Stimulated activated CD4-positive, alpha-beta T cell treated with anti-CD3 and anti-CD28 coated beads, Interleukin-15, amount 100 ng/mL, for 24 hours (primary cell): ENCODE data around the gene ARX.

Experiments
- DNase-seq: peaks from one replicate; pipeline ENCODE4 v3.0.0-alpha.2; 2020

ARX gene

DNA sequence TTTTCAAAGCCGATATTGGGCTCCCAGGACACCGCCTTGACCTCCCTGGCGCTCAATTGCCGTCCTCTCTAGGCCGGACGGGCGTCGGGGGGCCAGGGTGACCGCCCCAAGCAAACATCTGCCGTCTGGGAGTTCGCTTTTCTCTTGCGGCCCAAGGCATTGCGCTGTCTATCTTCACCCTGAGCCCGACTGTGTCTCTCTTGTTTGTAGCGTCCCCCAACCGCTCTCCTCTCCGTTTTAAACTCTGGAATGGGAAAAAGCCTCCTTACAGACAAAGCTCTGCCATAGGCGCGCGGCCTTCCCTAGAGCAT is 551 bp upstream of the ARX start:
- no peak for DNase-seq

DNA sequence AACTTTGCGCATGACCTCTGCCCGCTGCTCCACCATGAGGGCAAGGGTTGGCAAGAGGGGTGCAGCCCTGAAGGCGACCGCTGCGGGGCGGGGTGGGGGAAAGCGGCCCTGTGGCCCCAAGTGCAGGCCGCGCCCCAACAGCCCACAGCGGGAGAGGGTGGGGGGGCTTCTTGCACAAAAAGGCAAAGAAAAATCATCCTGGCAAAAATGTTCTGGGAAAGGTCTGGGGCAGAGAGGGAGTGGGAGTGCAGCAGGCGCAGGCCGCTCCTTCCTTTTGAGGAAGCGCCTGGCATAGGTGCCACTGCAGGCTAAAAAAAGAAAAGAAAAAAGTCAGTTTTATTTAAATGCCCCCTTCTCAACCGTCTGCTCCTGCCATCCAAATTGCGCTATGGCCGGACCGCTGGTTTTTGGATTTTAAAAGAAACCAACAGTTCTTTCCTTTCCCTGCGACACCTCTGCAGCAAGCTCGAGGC is 1.4 kb downstream of the ARX start:
- no peak for DNase-seq

DNA sequence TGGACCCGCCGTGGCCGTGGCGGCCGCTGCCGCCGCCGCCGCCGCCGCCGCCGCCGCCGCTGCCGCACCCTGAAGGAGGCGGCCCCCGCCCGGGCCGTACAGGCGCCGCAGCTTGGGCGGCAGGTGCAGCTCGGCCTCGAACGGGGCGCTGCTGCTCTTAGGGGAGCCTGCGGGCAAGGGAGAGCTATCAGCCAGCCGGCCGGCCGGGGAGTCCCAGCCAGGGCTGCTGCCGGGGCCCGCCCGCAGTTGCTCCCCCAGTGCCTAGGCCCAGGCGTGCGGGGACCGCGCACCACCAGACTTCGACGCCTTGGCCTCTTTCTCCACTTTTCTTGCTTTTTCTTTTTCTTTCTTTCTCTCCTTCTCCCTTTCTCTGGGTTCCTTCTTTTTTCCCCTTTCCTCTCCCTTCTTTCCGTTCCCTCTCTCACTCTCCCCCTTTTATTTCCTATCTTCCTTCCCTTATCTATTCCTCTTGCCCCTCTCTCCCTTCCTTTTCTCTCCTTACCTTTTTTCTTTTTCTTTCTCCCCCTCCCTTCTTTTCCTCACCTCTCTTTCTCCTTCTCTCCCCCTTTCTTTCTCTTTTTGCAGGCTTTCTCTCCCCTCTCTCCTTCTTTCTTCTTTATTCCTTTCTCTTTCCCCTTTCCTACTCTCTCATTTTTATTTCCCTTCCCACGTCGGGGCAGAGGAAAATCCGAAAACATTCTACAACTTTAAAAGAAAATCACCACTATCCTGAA is 2.0 kb downstream of the ARX start:
- peak; percentile 25 for DNase-seq

DNA sequence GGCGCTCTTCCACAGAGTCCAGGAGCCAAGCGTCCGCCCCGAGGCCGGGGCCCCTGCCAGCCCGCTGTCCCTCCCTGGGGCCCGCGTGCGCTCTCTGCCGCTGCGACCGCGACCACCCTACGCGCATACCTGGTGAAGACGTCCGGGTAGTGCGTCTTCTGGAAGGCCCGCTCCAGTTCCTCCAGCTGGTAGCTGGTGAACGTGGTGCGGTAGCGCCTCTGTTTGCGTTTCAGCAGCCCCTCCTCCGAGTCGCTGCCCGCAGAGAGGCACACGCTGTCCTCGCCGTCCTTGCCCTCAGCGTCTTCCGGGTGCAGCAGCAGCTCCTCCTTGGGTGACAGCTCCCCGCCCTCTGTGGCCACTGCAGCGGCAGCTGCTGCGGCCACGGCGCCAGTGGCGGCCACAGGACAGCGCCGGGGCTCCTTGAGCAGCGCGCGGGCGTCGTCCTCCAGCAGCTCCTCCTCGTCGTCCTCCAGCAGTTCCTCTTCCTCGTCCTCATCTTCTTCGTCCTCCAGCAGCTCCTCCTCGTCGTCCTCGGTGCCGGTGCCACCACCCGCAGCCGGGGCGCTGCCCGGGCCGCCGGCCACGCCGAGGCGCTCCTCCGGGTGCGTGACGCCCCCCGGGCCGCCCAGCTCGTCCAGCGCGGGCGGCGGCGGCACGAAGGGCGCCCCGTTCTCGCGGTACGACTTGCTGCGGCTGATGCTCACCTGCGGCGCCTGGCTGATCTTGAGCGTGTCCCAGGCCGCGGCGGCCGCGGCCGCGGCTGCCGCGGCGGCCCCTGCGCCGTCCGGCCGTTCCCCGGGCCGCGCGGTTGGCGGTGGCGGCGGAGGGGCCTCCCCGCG is 2.8 kb downstream of the ARX start:
- peak; percentile 23 for DNase-seq

DNA sequence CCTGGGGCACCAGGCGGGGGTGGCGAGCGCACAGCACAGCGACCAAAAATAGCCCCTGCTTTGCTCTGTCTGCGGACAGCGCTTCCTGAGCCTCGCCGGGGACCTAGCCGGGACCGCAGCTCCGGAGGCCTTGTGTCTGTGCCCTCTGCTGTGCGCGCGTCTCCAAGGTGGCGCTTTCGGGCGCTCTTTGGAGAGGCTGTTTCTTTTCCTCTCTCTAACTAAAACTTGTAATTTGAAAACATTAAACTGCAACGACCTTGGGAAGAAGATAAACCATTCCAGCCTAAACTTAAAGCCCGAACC is 3.4 kb downstream of the ARX start:
- DNase-seq, result no peak

DNA sequence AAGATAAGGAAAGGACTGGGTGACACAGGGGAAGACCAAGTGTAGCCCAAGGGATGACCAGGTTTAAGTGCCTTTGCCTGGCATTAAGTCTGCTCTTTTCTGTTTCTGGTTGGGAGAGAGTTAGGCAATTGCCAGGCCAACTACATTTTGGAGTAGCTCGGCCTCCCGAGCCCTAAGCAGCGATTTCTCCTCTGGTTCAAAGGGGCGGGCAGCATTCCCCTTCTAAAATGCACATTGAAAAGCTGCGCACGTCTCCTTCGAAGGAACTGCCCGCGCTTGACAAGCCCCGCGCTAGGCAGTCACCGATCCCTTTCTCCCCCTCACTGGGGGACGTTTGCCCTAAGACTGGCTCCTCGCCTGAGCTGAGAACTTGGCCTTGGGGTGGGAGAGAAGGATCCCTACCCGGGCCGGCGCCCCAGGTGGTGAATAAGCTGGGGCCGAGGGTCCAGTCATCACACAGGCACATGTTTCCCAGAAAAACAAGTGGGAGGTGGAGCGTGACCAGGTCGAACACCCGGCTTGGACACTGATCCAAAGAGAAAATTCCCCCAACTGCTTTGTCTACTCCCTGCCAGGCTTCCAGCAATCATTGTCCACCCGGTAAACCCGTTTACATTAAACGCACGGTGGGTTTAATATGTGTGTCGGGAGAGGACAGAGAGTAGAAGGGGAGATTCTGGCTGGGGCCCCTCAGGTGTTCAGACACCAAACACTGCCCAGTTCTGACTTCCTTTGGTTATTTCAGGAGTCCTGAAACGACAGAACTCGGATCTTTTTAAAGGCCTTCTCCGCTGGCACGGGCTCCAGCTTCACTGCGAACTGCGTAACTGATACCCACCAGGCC is 4.0 kb downstream of the ARX start:
- DNase-seq, result no peak

DNA sequence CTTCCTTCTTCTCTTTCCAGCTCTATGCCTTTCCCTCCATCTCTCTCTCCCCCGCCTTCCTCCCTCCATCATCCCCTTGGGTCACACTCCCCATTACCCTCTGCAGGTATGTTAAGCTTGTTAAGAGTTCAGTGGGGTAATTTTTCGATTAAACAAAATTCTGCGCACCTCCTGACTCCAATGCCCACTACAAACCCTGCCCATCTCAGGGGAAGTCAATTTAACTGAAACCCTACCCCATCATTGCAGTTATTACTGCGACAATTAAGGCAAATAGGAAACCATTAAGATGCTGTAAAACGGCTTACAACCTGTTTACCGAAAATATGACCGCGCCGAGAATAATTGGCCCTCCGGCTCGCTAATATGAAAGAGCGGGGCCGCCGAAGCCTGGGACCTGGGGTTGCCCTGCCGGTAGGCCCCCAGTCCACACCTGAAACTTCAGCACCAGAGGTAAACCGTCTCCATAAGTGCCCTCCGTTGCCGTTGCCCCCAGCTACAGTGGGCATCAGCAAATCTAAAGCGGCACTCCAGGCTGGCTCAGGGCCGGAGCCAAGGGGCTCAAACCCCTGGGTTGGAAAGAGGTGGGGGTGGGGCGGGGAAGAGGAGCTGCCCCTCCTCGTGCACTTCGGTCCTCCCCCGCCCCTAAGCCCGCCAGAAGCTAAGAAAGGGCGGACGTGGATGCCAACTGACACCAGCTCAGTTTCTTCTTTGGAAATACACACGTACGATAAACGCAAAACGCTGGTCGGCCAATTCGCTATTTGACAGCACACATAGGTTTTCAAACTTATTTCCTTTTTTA is 4.8 kb downstream of the ARX start:
- DNase-seq, result no peak

DNA sequence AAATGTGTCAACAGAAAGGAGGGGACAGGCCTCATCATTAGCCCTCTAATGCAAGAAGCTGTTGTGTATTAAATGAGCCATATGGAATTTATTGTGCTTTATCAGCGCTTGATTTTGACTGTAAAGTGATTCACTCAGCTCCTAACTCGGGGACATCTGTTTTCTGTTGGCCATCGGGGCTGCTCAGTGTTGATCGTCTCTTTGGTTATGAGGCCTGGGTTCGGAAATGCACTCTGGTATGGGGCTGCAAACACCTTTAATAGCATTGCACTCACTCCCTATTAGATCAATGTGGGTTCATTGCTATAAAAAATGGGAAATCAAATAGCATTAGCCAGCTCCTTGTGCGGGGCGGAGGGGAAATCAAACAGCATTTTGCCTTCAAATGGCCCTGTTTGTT is 6.4 kb downstream of the ARX start:
- no peak for DNase-seq

DNA sequence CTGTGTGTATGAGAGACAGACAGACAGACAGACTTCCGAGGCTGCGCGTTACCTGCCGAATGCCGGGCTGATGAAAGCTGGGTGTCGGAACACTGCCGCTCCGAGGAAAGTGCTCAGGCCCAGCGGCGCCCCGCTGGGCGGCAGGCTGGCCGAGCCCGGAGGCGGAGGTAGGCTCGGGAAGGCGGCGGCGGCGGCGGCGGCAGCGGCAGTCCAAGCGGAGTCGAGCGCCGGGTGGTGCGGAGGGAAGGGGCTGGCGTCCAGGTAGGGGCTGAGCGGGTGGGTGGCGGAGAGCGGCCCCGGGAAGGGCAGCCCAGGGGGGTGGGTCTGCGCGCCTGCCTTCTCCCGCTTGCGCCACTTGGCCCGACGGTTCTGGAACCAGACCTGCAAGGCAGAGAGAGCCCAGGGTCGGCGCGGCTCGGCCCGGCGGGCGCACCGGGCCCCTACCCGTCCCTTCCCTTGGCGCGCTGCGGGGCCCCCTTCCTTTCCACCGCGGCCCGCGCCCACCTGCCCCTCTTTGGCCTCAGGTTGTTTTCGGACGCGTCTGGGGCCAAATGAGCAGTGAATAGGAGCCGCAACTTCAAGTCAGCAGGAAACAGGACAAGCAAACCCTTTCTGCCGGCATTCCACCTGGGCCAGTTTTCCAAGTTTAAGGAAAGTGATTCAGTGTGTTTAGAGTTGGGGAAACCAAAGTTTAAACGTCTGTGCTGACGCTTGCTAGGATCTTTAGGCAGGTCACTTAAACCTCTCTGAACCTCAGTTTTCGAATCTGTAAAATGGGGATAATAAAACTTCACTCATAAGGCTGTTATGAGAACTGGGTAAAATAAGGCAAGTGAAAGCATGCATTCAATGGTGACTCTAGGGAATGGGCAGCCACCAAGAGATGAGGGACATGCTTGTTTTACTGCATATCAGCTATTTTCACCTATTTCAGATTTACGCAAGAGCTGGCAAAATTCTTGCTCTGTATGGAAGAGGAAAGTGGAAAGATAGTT is 8.4 kb downstream of the ARX start:
- DNase-seq, result peak; percentile 16

DNA sequence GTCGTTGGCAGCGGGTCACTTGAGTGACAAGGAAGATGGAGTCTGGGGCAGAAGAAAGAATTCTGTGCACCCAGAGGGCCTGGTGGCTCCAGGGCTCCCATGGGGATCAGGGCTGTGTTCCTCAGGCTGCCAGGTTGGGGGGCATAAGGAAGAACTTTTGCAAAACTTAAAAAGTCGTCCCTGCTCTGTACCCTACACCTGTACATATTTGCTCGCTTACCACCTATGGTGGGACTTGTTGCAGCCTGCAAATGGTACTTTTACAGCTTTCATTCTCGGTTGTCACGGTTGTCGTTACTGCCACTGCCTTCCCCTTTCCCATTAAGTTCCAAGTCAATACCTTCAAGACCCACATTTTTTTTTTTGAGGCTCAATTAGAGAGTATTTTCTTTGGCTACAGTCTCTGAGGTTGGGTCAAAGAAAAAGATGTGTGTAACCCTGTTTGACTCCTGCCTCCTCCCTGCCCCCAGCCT is 9.1 kb downstream of the ARX start:
- no peak for DNase-seq

DNA sequence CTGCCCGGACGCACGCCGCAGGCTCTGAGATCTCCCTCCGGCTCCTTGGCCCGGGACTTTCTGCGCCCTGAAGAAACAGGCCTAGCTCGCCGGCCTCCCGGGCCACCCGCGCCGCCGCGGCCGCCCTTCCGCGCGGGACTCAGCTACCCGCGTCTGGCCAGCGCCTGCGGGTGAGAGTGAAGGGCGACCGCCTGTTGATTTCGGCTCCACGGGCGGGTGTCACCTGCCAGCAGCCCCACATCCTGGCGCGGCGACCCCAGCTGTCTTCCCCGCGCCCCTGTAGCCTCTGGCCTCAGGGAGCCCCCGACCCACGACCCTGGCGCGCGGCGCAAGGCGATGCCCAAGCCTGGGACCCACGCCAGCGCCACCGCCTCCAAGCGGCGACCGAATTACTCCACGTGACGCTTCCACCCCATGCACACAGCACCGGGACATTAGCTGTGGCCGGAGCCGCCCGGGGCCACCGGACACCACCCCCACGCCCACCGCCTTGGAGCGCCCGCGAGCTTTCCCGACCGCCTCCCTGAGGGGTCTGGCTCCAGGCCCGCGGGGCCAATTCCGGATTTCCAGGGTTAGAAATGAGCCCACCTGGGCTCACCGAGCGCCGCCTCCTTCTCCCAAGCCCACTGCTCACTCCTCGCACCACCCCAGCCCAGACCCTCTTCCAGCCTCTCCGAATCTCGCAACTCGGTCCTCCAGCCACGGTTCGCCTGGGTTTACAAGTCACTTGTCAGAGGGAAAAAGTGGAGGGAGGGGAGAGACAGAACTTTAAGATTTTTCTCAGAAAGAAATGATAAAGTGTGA is 10.2 kb downstream of the ARX start:
- DNase-seq, result no peak

DNA sequence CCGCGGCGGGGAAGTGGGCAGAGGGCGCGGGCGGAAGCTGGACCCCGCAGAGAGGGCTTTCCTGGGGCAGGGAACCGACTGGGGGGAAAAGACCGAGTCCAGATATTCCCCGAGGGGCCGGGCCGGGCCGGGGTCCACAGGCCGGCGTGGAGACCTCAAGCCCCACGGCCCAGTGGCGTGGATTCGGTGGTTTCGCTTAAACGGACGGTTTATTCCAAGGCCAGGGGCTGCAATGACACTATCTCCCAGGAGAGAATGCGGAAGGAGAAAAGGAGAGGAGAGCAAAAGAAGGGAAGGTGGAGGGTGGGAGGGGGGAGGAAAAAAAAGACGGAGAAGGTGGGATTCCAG is 10.8 kb downstream of the ARX start:
- DNase-seq, result no peak

DNA sequence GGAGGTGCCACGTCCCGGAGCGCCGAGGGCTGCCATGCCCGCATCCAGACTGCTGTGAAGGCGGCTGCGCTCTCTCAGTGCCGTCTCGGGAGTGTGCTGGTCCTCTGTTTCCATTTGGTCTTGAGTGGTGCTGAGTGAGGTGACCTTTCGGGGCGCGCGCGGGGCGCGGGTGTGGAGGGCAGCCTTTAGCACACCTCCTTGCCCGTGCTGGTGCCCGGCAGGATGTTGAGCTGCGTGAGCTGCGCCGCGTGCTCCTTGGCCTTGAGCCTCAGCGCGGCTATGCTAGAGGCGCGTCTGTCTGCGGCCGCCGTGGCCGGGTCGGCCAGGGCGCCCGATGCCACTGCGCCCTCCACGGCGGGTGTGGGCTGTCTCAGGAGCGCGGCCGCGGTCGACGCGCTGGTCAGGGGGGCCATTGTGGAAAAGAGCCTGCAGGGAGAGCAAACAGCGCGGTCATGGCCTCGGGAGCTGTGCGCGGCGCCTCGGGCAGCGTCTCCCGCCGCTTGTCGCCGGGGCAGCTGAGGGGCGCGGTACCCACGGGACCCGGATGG is 11.2 kb downstream of the ARX start:
- DNase-seq, result no peak

DNA sequence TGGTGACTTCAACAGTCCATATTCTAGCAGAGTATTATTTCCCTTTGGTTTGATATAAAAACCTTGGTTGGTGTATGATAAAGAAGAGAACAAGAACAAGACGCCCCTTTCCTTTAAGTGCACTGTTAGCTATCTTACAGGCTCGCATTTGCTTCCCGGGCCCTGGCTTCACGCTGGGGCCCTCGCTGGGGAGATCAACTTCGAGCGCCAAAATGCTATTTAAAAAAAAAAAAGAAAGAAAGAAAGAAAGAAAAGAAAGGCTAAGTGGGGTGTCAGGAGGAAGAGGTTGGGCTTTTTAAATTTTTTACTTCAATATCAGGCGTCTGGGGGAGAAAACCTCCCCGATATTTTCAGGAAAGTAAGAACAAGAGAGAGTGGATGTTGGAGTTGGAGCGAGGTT is 11.7 kb downstream of the ARX start:
- no peak for DNase-seq

DNA sequence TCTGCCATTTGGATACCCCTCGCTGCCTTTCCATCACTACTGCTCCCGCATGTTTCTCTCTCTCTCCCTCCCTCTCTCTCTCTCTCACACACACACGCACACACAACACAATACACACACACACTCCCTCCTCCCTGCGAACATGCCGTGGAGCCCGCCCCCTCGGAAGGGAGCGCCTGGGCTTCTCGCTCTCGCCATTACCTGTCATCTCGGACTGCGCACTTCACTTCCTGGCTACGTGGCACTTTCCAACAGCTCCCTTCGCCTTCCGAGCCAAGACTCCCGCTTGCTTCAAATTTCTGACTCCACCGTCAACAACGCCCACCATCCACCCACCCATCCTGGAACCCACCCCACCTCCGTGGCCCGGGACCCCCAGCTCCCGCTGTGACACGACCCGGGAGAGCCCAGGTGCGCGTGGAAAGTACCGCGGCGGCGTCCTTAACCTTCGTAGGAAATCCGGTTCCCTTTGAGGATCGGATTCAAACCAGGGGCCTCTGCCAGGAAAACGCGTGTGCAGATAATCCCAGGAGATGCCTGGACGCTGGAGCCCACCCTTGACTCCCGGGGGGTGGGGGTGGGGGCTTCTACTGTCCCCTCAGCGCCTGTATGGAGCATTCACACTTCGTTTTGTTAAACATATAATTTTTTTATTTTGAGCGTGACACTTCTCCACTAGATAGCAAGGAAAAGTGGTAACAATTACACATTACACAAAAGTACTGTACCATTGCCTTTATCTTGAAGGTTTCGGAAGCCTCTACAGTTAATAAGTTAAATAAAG is 12.5 kb downstream of the ARX start:
- DNase-seq, result no peak

DNA sequence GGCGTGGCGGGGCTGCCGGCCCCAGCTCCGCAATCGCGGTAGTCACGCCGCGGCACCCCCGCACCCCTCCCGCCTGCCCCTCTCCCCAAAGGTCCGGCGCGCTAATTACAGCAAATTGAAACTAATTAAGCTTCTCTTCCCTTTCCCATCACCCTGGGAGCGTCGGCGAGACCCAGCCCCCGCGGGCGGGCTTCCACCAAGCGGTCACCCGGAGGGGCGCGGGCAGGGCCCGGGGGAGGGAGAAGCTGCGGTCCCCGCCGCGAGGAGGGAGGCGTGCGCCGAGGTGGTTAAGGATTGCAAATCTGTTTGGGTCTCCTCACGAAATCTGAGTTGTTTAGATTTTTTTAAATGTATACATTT is 13.1 kb downstream of the ARX start:
- DNase-seq, result no peak

DNA sequence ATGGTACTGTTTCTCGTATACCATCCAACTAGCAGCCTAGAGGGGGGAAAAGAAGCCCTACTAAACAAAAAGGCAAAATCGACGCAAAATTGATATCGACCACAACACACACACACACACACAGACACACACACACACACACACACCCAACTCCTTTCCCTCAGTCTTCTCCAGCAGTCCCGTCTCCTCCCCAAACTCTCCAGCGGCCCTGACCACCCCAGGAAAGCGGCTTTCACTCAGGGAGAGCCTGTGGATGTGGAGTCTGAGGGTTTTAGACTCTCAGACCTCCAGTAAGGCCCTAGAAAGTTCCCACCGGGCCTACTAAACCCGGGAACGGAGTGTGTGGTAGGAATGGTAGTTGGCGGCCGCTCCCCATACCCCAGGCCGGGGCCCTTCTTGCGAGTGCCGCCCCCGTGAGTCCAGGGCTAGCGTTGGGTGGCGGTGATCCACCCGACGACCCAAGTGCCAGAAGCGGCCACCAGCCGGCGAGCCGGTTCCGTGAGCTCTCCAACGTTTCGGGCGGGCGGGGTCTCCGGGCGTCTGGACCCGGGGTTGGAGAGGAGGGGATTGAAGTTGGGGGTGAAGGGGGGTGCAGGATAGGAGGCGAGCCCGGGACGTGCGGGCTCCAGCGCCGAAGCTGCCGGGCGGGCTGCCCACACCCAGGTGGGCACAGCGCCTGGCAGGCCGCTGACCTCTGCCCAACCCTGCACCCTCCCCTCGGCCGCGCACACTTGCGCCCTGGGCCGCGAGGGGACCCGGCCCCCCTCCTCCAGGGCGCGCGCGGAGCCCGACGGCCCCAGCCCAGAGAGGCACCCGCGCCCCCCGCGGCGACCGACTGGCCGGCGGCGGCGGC is 13.7 kb downstream of the ARX start:
- no peak for DNase-seq

DNA sequence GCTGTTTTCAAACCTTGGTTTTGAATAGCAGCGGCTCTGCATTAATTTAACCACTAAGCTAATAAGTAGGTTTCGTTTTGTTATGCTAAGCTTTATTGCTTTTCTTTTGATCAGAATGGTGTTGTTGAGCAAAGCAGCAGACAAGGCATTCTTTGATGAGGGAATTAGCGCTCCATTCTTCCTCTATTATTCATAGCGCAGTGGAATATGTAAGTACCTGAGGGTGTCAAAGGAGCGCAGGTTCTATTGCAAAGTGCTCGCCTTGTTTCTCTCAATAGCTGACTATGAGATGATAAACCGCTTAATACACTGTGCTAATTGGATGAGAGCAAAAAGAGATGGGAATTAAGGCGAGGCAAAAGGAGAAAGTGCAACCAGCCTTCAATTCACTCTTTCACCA is 16.3 kb downstream of the ARX start:
- DNase-seq, result no peak
